Body of pancreas (tissue), 4 donors: ENCODE results near the gene FGF2. TPM values are rescaled to one million over a fixed set of nuclear protein-coding genes. Genes with fewer than 3 reads are reported as not detected.
"Not testable (repeated sequence)": the region's sequence is repeated elsewhere in the genome, so short reads cannot be mapped to it uniquely, and the experiment has no call there.

ENCODE experiments used
- ATAC-seq: fragments of 150-250 bp; one replicate; pipeline ENCODE4 v1.9.1; 2016
- DNase-seq, 4 donors: peaks; one replicate each; pipeline ENCODE4 v3.0.0-alpha.2; 2019
- H3K27ac ChIP-seq, 4 donors: fragments of 200-600 bp; sonication (generic); 1 replicate in 3 of 4; 2 replicates in 1 of 4; pipeline versions ENCODE4 v1.5.1 to v1.6.1; 2016 to 2019; ENCODE audit warnings: mild to moderate bottlenecking in 1 of 4, mixed read lengths in 1 of 4, moderate library complexity in 1 of 4
- H3K27me3 ChIP-seq, 2 donors: fragments of 200-600 bp; sonication (generic); one replicate each; pipeline ENCODE4 v1.6.0; 2016; ENCODE audit warnings: mild to moderate bottlenecking in 1 of 2
- H3K36me3 ChIP-seq, 2 donors: fragments of 200-600 bp; sonication (generic); replicated peaks in 1 of 2; 2 replicates each; pipeline ENCODE4 v1.5.1; 2016; ENCODE audit warnings: low read depth in 2 of 2; ENCODE audit not compliant: insufficient read depth in 1 of 2
- H3K4me1 ChIP-seq: fragments of 200-600 bp; sonication (generic); one replicate; pipeline ENCODE4 v1.6.0; 2016
- H3K4me3 ChIP-seq, 2 donors: fragments of 200-600 bp; sonication (generic); 1 replicate in 1 of 2; 2 replicates in 1 of 2; pipeline ENCODE4 v1.5.1; 2016 to 2019
- H3K9me3 ChIP-seq, 3 donors: fragments of 200-600 bp; sonication (generic); 1 replicate in 2 of 3; 2 replicates in 1 of 3; pipeline ENCODE4 v1.5.1; 2016
- CTCF ChIP-seq, 7 experiments: fragments of 450-650 bp in 4 of 7; fragments of 200-600 bp in 3 of 7; sonication (generic) in 3 of 7; IDR thresholded peaks; one replicate each; pipeline ENCODE4 v1.5.1; 2016 to 2019; ENCODE audit warnings: antibody characterized with exemption in 7 of 7
- POLR2A ChIP-seq, 3 donors: fragments of 450-650 bp; IDR thresholded peaks; one replicate each; pipeline ENCODE4 v1.6.1; 2016; ENCODE audit warnings: antibody characterized with exemption in 3 of 3, mild to moderate bottlenecking in 2 of 3
- WGBS, 2 donors: methylation state at CpG; one replicate each; pipeline ENCODE4 v1.1.5; 2017; 5-methylcytosine and 5-hydroxymethylcytosine counted together
- intact Hi-C: fragments of 100-400 bp; cut with DNase I; formaldehyde crosslinking; loops from one replicate; pipeline ENCODE4 v1.15.1; 2023
- total RNA-seq, 2 donors: library from RNA; depleted of rRNA; stranded (reverse); fragments of >200 nt; gene quantifications; one replicate each; pipeline ENCODE4 v1.1.0, GENCODE V29; 2016

FGF2 gene
- total RNA-seq, 2 donors from 2014 or later = 1.8 to 2.3 TPM

GRCh38 chr4:122845066-122845465 lies 18.4 kb downstream of the FGF2 start:
- WGBS, 2 donors = 72 to 84% methylated on average over 3 of the region's 3 CpGs
- no peaks in the 10 kb centered on the region for H3K4me1 ChIP-seq
- intact Hi-C loops = no loop called here
- DNase-seq (no peak), ATAC-seq (no peak)
- H3K36me3 ChIP-seq = no peaks in the 10 kb centered on the region
- H3K4me3 ChIP-seq = no peak overlapping the region
- no peaks in the 10 kb centered on the region for H3K9me3 ChIP-seq
- no peak overlapping the region for H3K27ac ChIP-seq
- H3K27me3 ChIP-seq = no peaks in the 10 kb centered on the region
- TF ChIP-seq CTCF (IDR thresholded peaks at IDR 0.05) (no peak), POLR2A (IDR thresholded peaks at IDR 0.05) (no peak)

GRCh38 chr4:122845760-122846159 lies 19.1 kb downstream of the FGF2 start:
- intact Hi-C loops = no loop called here
- TF ChIP-seq CTCF (IDR thresholded peaks at IDR 0.05) = no peak
- TF ChIP-seq POLR2A (IDR thresholded peaks at IDR 0.05) = no peak
- WGBS, 2 donors = 55 to 57% methylated on average over 3 of the region's 3 CpGs
- Histone ChIP-seq H3K4me1 (no peaks in the 10 kb centered on the region), H3K27ac (no peak overlapping the region), H3K9me3 (no peaks in the 10 kb centered on the region), H3K4me3 (no peak overlapping the region), H3K27me3 (no peaks in the 10 kb centered on the region), H3K36me3 (no peaks in the 10 kb centered on the region)
- DNase-seq = no peak
- no peak for ATAC-seq

- TF ChIP-seq CTCF (IDR thresholded peaks at IDR 0.05) (no peak), POLR2A (IDR thresholded peaks at IDR 0.05) (no peak)
These were observed 21.3 kb downstream of the FGF2 start for GRCh38 chr4:122847931-122848330.

GRCh38 chr4:122849789-122850188 lies 23.2 kb downstream of the FGF2 start:
- WGBS, 2 donors = 90 to 97% methylated on average over 3 of the region's 3 CpGs
- DNase-seq, H3K27me3 ChIP-seq, ATAC-seq, H3K27ac ChIP-seq, H3K36me3 ChIP-seq, H3K9me3 ChIP-seq, intact Hi-C loops, H3K4me1 ChIP-seq, H3K4me3 ChIP-seq: not testable (repeated sequence)

More at GRCh38 chr4:122847931-122848330, 21.3 kb downstream of the FGF2 start:
- WGBS, 2 donors = 79 to 86% methylated on average over 1 of the region's 1 CpG
- ATAC-seq = no peak
- Histone ChIP-seq H3K4me3 (no peak overlapping the region), H3K4me1 (no peaks in the 10 kb centered on the region), H3K36me3 (no peaks in the 10 kb centered on the region), H3K27ac (no peak overlapping the region), H3K27me3 (no peaks in the 10 kb centered on the region), H3K9me3 (no peaks in the 10 kb centered on the region)
- intact Hi-C loops = no loop called here
- no peak for DNase-seq

- peaks cover 13% of the 10 kb centered on the region for H3K4me1 ChIP-seq
- intact Hi-C loops = no loop called here
These were observed 24.9 kb downstream of the FGF2 start for GRCh38 chr4:122851568-122851967.

More at GRCh38 chr4:122851568-122851967, 24.9 kb downstream of the FGF2 start:
- Histone ChIP-seq H3K9me3 (no peaks in the 10 kb centered on the region), H3K27ac (no peak overlapping the region), H3K4me3 (no peak overlapping the region), H3K36me3 (no peaks in the 10 kb centered on the region), H3K27me3 (no peaks in the 10 kb centered on the region)
- no peak for TF ChIP-seq CTCF (IDR thresholded peaks at IDR 0.05)
- ATAC-seq (no peak), DNase-seq (no peak)
